Gastroesophageal sphincter (tissue), 4 donors: ENCODE results near the gene MBNL1. TPM values are rescaled to one million over a fixed set of nuclear protein-coding genes. Genes with fewer than 3 reads are reported as not detected.
A peak's percentile ranks its signal among the peaks of the same experiment; 100 is the strongest.

ENCODE experiments used
- ATAC-seq: fragments of 150-250 bp; one replicate; pipeline ENCODE4 v1.9.1; 2016; ENCODE audit warnings: mild to moderate bottlenecking, moderate library complexity
- H3K27ac ChIP-seq, 4 donors: fragments of 200-600 bp; sonication (generic) in 3 of 4; 1 replicate in 3 of 4; 2 replicates in 1 of 4; pipeline ENCODE4 v1.5.1; 2016 to 2019
- H3K27me3 ChIP-seq: fragments of 200-600 bp; sonication (generic); one replicate; pipeline ENCODE4 v1.5.1; 2019
- H3K36me3 ChIP-seq, 2 donors: fragments of 200-600 bp; sonication (generic); one replicate each; pipeline ENCODE4 v1.5.1; 2019; ENCODE audit warnings: control low read depth in 1 of 2
- H3K4me1 ChIP-seq, 3 donors: fragments of 200-600 bp; sonication (generic); 1 replicate in 2 of 3; 2 replicates in 1 of 3; pipeline ENCODE4 v1.5.1; 2016 to 2019; ENCODE audit warnings: control low read depth in 2 of 3
- H3K4me3 ChIP-seq, 2 donors: fragments of 200-600 bp; sonication (generic); one replicate each; pipeline ENCODE4 v1.5.1; 2019; ENCODE audit warnings: mild to moderate bottlenecking in 1 of 2, moderate library complexity in 1 of 2
- H3K9me3 ChIP-seq, 3 donors: fragments of 200-600 bp; sonication (generic); one replicate each; pipeline ENCODE4 v1.5.1; 2017 to 2019; ENCODE audit warnings: control low read depth in 2 of 3
- EP300 ChIP-seq: sonication (generic); formaldehyde crosslinking; IDR thresholded peaks from one replicate; pipeline ENCODE4 v1.6.1; 2017; ENCODE audit warnings: antibody characterized with exemption, mild to moderate bottlenecking
- POLR2A ChIP-seq, 2 donors: fragments of 450-650 bp; IDR thresholded peaks; one replicate each; pipeline ENCODE4 v1.6.1; 2017; ENCODE audit warnings: antibody characterized with exemption in 2 of 2, mild to moderate bottlenecking in 2 of 2, moderate library complexity in 1 of 2
- POLR2AphosphoS5 ChIP-seq: sonication (generic); formaldehyde crosslinking; IDR thresholded peaks from one replicate; pipeline ENCODE4 v1.6.1; 2017; ENCODE audit warnings: antibody characterized with exemption
- WGBS, 2 donors: methylation state at CpG; one replicate each; pipeline ENCODE4 v1.1.5; 2018; ENCODE audit warnings: low coverage in 1 of 2; 5-methylcytosine and 5-hydroxymethylcytosine counted together
- total RNA-seq, 4 donors: library from RNA; depleted of rRNA; stranded (reverse); fragments of >200 nt; gene quantifications; one replicate each; pipeline ENCODE4 v1.1.0, GENCODE V29; 2016
- TF ChIP-seq, protein P1 (sequence below), 4 experiments: fragments of 200-600 bp in 2 of 4; fragments of 450-650 bp in 2 of 4; sonication (generic) in 1 of 4; IDR thresholded peaks; one replicate each; pipeline ENCODE4 v1.5.1; 2017 to 2019; ENCODE audit warnings: antibody characterized with exemption in 4 of 4, mild to moderate bottlenecking in 2 of 4, moderate library complexity in 2 of 4

The MBNL1 gene
- total RNA-seq, 4 donors from 2014 or later = 623 to 745 (median 684) TPM

GRCh38 chr3:152470893-152471292 lies 202.2 kb downstream of the MBNL1 start:
- Histone ChIP-seq H3K4me3 (no peak overlapping the region), H3K27me3 (no peaks in the 10 kb centered on the region), H3K27ac (no peak overlapping the region), H3K4me1 (peaks cover 0 to 14% (median 0%) of the 10 kb centered on the region in 3 donors), H3K9me3 (peaks cover 0 to 7% (median 0%) of the 10 kb centered on the region in 3 donors), H3K36me3 (peaks cover 0 to 5% of the 10 kb centered on the region in 2 donors)
- TF ChIP-seq, protein P1, sequence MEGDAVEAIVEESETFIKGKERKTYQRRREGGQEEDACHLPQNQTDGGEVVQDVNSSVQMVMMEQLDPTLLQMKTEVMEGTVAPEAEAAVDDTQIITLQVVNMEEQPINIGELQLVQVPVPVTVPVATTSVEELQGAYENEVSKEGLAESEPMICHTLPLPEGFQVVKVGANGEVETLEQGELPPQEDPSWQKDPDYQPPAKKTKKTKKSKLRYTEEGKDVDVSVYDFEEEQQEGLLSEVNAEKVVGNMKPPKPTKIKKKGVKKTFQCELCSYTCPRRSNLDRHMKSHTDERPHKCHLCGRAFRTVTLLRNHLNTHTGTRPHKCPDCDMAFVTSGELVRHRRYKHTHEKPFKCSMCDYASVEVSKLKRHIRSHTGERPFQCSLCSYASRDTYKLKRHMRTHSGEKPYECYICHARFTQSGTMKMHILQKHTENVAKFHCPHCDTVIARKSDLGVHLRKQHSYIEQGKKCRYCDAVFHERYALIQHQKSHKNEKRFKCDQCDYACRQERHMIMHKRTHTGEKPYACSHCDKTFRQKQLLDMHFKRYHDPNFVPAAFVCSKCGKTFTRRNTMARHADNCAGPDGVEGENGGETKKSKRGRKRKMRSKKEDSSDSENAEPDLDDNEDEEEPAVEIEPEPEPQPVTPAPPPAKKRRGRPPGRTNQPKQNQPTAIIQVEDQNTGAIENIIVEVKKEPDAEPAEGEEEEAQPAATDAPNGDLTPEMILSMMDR (IDR thresholded peaks at IDR 0.05) = no peak
- TF ChIP-seq POLR2AphosphoS5 (no peak), EP300 (no peak), POLR2A (IDR thresholded peaks at IDR 0.05) (no peak)
- ATAC-seq = no peak
- WGBS, 2 donors = 80 to 92% methylated on average over 1 of the region's 1 CpG

DNA sequence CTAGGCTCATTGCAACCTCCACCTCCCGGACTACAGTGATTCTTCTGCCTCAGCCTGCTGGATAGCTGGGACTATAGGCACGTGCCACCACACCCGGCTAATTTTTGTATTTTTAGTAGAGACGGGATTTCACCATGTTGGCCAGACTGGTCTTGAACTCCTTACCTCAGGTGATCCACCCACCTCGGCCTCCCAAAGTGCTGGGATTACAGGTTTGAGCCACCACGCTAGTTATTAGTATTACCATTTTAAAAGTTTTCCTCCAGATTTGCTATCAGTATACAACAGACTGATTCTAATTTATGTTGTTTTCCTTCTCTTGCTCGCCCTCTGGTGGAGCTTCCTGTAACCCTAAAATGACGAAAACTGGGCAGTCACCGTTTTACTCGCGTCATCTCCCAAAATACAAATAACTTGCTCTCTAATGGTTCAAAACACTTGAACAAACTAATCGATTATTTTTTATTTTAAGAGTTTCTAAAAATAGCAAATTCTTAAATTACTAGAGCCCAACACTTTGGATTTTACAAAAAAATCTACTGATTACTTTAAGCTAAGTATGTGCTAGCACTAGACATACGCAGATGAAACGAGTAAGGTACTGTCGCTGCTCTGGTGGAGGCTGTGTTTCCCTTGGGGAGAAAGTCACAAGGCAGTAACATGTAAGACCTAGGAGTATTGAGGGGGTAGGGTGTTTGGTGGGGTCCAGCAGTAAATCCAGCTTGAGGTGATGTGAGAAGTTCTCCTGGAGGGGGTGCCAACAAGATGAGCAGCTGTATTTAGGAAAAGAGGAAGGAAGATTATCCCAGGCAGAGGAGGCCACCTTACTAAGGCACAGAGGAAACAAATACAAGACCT lies 203.3 kb downstream of the MBNL1 start:
- Histone ChIP-seq H3K4me3 (peak overlapping the region; percentile 22 to 31), H3K27me3 (no peaks in the 10 kb centered on the region), H3K9me3 (peaks cover 0 to 11% (median 0%) of the 10 kb centered on the region in 3 donors), H3K4me1 (peaks cover 0 to 14% (median 0%) of the 10 kb centered on the region in 3 donors), H3K27ac (peak overlapping the region in 3 of 4 donors; percentile 1 to 55 (median 50)), H3K36me3 (no peaks in the 10 kb centered on the region)
- TF ChIP-seq, protein P1 (IDR thresholded peaks at IDR 0.05) = peak; percentile 57 to 75 (median 72)
- TF ChIP-seq POLR2AphosphoS5 = no peak
- WGBS, 2 donors = 22 to 26% methylated on average over 11 to 15 of the region's 15 CpGs
- ATAC-seq = peak; percentile 67

DNA sequence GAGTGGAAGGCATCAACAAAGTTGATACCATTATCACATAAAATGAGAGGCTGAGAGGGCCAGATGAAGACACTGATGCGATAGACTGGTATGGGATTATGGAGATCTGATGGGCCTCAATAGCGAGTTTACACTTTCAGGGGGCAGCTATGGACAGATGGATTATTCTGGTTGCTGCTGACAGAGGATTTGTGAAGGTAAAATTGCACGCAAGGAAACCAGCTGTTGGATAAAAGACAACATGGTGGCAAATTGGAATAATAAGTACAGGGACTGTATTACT lies 203.9 kb downstream of the MBNL1 start:
- TF ChIP-seq POLR2A (IDR thresholded peaks at IDR 0.05) (no peak), EP300 (no peak)
- TF ChIP-seq, protein P1 (IDR thresholded peaks at IDR 0.05) = no peak
- Histone ChIP-seq H3K36me3 (no peaks in the 10 kb centered on the region), H3K27me3 (no peaks in the 10 kb centered on the region), H3K27ac (peak overlapping the region in 2 of 4 donors; percentile 1 to 55), H3K4me3 (peak overlapping the region in 1 of 2 donors; percentile 31), H3K4me1 (peaks cover 0 to 14% (median 0%) of the 10 kb centered on the region in 3 donors), H3K9me3 (peaks cover 0 to 11% (median 0%) of the 10 kb centered on the region in 3 donors)
- no peak for ATAC-seq
- 80 to 89% methylated on average over 1 to 3 of the region's 3 CpGs for WGBS, 2 donors

DNA sequence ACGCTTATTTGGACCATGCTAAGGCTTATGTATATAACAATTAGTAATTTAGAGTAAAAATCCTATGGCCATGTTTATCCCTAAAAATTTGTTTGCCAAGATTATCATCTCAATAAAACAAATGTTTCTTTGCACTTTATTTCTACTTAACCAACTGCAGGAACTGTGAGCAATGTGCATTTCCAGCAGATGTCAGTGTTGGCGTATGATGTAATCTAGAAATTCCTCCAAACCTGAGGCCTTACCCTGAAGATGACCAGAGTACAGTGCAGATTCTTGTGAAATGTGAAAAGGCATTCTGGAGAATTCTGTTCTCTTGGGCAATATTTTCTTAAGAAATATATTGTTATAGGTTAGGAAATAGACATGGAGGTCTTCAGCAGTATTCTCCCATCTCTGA lies 205.9 kb downstream of the MBNL1 start:
- no peaks in the 10 kb centered on the region for H3K27me3 ChIP-seq
- peaks cover 0 to 14% (median 0%) of the 10 kb centered on the region in 3 donors for H3K4me1 ChIP-seq
- peaks cover 0 to 11% (median 0%) of the 10 kb centered on the region in 3 donors for H3K9me3 ChIP-seq
- TF ChIP-seq, protein P1 (IDR thresholded peaks at IDR 0.05) = peak in 3 of 4 experiments; percentile 54 to 61 (median 57)
- no peak for TF ChIP-seq POLR2AphosphoS5
- H3K4me3 ChIP-seq = no peak overlapping the region
- peak; percentile 72 for ATAC-seq
- 83 to 95% methylated on average over 2 of the region's 2 CpGs for WGBS, 2 donors
- H3K36me3 ChIP-seq = no peaks in the 10 kb centered on the region
- H3K27ac ChIP-seq = no peak overlapping the region

DNA sequence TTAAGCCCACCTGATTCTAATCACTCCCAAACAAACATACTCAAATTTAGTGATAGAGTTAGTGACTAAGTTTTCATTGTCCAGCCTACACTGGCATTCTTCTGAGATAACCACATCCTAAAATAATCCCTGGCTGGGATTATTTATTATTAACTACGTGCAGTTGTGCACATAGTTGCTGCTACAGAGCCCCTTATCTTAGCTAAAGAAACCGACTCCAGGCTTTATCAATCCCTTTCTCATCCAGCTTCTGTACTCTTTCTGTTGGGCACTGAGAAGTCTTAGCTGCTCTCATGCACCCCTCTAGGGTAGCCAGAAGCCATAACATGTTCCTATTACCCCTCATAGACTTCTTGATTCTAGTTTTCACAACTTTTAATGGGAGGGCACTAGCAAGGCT lies 208.7 kb downstream of the MBNL1 start:
- 63 to 80% methylated on average over 2 of the region's 2 CpGs for WGBS, 2 donors
- TF ChIP-seq POLR2A (IDR thresholded peaks at IDR 0.05) = no peak
- TF ChIP-seq, protein P1 (IDR thresholded peaks at IDR 0.05) = no peak
- TF ChIP-seq EP300 = no peak
- TF ChIP-seq POLR2AphosphoS5 = no peak

More for the DNA sequence above, 208.7 kb downstream of the MBNL1 start:
- H3K27ac ChIP-seq = no peak overlapping the region
- no peak overlapping the region for H3K4me3 ChIP-seq
- ATAC-seq = no peak
- peaks cover 0 to 5% (median 0%) of the 10 kb centered on the region in 3 donors for H3K4me1 ChIP-seq
- no peaks in the 10 kb centered on the region for H3K27me3 ChIP-seq
- no peaks in the 10 kb centered on the region for H3K36me3 ChIP-seq
- peaks cover 0 to 20% (median 0%) of the 10 kb centered on the region in 3 donors for H3K9me3 ChIP-seq
